GM21528 (cell line): ENCODE results near the gene RORC.
"Not testable (repeated sequence)": the region's sequence is repeated elsewhere in the genome, so short reads cannot be mapped to it uniquely, and the experiment has no call there.

ENCODE experiments used
- ATAC-seq: cut with Tn5 transposase; IDR thresholded peaks from one replicate; pipeline ENCODE4 v1.9.1; 2021; ENCODE audit warnings: mild to moderate bottlenecking, moderate library complexity; ENCODE audit not compliant: unreplicated experiment, low FRiP score

The RORC gene

DNA sequence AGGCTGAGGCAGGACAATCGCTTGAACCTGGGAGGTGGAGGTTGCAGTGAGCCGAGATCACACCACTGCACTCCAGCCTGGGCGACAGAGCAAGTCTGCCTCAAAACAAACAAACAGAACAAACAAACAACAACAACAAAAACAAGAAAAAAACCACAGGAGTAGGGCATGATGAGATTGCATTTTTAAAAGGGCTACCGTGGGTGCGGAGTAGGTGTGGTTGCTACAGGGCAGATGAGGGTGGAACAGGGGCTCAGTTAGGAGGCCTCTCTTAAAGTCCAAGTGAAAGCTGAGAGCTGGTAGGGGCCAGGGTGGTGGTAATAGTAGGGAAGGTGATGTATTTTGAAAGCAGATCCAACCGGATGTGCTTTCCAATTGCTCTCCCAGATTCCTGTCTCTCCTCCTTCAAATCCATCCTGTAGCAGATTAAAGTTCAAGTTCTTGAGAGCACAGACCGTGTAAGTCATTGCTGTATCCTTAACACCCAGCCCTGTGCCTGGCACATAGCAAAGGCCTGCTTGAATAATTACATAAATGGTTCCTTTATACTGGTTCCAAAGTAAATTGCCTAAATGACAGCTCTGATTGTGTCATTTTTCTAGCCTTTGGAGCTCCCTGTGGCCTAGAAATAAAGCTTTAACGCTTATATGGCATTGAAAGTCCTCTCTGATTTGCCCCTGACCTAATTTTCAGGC lies 22.2 kb downstream of the RORC start:
- no peak for ATAC-seq

DNA sequence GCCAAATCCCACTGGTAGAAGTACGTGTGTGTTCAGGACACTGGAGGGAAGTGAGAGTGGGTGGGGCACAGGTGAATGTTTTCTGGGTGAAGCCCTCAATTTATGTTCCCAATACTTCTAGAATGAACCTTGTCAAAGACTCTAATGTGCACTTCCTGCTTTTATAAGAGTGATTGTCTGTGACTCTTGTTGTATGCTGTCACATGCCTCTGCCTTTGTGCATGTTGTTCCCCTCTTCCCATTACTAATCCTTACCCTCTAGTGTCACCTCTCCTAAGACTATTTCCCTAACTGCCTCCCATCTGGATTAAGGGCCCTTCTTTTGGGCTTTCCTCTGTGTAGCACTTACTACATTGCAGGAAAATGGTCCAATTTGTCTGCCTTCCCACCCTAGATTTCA lies 23.8 kb downstream of the RORC start:
- ATAC-seq: no peak

DNA sequence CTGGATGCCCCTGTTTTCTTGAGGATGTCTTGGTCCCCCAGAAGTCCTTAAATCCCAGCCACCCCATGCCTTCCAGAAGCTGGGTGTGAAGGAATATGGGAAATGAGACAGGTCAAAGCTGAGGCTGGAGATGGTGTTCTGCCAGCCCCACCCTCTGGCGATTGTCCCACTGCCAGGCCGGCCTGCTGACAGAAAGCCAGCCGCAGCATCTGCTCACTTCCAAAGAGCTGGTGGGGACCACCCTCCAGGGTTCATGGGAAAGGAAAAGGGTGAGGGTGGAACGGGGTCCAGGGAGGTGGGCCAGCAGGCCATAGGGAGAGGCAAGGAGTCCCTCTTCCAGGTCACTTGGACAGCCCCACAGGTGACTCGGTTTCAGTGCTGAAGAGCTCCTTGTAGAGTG lies 24.5 kb downstream of the RORC start:
- ATAC-seq: no peak

GRCh38 chr1:151806170-151806569 lies 25.4 kb downstream of the RORC start:
- no peak for ATAC-seq

DNA sequence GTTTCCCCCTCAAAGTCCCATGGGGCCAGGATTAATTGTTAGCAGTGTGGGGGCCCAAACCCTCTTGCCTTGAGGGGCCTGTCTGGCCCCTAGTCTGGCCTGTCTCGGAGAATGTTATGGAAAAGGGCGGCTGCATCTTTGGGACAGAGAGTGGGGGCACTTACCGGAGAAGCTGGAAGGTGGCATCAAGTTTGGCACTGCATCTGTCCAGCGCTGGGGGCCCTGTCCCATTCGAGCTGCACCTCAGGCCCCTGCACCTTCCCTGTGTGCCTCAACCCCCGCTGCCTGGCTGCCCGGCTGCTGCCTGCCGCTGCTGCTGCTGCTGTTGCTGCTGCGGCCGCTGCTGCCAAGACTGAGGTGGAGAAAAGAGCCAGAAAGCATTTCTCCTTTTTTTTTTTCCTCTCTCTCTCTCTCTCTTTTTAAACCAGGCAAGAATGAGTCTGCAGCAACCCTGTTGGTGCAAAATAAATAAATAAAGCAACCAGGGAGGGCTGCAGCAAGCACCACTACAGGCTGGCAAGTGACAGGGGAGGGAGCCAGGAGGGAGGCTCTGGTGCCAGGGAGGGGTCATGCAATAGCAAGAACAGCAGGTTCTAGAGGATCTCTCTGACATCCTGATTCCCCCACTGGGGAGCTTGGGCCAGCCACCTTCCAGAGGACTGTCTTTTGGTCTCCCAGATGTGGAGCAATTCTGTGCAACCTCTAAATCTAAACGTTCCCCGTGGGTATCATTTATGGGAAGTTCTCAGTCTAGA lies 26.4 kb downstream of the RORC start, which contains the start of gene LINGO4:
LINGO4 (minus strand) TSS at position 354 of the 755 bp plus-strand sequence. CDS start 2,715 bp downstream, outside the sequence.
- ATAC-seq: no peak

DNA sequence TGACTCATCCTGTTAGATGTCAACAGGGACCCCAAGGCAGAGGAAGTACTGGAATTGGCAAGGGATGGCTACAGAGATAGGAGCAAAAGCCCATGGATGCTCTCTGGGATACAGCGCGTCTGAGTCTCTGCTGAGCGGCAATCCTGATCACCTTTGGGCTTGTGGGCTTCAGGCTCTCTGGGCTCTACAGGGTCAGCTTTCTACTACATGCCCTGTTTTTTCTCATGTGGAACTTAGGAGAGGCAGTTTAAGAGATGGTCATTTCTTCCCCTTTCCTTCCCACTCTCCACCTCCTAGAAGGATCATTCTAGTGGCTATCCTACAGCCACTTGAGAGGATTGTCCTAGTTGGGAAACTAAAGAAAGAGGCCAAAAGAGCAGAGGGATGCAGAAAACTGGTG lies 27.7 kb downstream of the RORC start:
- ATAC-seq: no peak

DNA sequence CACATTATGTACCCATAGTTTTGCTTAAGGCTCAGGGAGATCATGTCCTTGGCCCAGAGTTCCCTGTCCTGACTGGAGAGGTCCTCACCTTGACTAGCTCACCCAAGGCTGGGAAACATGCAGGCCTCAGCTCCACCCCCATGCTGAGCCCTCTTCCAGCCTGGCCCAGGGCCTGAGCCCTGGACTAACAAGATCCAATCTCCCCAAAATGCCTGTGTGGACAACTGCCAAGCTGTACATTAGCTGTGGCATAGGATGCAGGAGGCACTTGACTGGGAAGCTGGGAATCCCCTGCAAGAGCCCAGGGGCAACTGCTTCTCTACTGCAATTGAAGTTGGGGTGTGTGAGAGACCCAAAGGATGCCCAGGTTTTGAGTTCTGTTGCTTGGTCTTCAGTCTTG lies 28.4 kb downstream of the RORC start:
- no peak for ATAC-seq

- ATAC-seq: no peak
Measured at GRCh38 chr1:151802372-151802771, 29.2 kb downstream of the RORC start.

DNA sequence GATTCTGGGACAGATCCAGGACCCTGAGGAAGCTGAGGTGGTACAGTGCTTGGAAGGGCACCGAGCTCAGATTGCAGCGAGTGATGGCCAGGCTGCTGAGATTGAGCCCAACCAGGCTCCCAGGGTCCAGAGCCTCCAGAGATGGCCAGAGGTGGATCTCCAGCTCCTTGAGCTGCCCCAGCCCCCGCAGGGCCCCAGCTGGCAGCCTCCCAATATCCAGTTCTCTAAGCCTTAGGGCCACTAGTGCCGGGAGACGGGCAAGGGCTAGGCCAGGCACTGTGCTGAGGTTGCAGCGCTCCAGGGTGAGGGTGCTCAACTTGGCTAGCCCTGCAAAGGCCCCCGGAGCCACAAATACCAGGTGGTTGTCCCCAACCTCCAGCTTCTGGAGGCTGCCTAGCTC lies 29.8 kb downstream of the RORC start:
- no peak for ATAC-seq

GRCh38 chr1:151801310-151801820 lies 30.2 kb downstream of the RORC start:
- ATAC-seq: no peak

DNA sequence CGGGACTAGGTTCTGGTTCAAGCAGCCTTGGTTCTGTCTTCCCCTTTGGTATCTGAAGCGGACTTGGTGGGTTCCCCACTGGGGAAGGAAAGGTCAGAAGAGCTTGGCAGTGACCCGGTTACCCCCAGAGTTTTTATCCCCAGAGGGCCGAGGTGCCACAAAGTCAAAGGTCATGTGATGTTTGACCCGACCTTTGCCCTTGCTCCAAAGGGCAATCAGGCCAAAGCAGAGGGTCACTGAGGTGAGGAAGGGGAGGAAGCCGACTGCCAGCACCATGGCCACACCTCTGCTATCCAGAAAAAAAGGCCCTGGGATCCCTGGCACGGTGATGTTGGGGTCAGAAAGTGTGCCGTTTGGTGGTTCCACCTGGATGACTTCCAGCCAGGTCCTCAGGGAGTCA lies 30.8 kb downstream of the RORC start:
- no peak for ATAC-seq

GRCh38 chr1:151799179-151800022 lies 32.2 kb downstream of the RORC start:
- no peak for ATAC-seq

DNA sequence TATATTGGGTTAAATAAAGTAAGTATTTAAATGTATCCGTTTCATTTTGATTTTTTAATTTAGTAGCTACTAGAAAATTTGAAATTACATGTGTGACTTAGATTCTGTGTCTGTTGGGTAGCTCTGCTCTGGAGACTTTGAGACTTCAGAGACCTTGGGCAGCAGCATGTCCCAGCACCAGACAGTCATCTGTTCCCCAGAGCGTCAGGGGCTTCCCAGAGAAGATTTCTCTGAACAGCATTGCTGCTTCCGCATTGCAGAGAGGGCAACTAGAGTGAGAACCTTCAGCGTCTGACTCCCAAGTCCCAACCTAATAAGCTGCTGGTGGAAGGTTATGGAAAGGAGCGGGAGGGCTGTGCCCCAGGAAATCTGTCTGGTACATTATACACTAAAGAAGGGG lies 33.0 kb downstream of the RORC start:
- ATAC-seq: no peak

DNA sequence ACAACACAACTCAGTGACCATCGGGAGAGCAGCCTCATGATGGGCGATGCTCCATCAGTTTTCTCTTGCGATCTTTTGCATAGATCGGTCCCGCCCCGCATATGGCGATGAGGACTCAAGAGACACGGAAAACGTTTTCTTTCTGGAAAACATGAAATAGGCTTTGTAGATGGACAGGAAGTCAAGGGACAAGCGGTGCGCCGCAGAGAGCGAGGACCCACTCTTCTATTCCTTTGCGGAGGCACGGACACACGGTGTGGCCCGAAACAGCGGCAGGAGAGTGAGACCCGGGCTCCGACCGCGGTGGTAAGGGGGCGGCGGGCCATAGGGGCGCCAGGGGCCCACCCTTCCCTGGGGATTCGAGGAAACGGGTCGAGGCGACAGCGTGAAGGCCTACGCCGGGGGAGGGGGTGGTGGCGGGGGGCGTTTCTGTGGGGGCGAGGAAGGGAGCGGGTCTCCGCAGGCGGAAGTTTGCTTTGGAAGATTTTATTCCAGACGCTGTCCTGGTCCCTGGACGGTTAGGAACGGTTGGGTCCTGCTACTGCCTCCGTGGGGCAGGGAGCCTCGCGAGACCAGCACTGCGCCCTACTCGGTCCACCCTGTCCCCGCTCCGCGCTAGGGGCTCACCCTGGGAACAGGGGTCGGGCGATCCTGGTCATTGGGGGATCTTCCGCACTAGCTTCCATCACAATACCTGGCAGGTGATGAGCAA lies 40.5 kb downstream of the RORC start:
- peak; percentile 10 for ATAC-seq

DNA sequence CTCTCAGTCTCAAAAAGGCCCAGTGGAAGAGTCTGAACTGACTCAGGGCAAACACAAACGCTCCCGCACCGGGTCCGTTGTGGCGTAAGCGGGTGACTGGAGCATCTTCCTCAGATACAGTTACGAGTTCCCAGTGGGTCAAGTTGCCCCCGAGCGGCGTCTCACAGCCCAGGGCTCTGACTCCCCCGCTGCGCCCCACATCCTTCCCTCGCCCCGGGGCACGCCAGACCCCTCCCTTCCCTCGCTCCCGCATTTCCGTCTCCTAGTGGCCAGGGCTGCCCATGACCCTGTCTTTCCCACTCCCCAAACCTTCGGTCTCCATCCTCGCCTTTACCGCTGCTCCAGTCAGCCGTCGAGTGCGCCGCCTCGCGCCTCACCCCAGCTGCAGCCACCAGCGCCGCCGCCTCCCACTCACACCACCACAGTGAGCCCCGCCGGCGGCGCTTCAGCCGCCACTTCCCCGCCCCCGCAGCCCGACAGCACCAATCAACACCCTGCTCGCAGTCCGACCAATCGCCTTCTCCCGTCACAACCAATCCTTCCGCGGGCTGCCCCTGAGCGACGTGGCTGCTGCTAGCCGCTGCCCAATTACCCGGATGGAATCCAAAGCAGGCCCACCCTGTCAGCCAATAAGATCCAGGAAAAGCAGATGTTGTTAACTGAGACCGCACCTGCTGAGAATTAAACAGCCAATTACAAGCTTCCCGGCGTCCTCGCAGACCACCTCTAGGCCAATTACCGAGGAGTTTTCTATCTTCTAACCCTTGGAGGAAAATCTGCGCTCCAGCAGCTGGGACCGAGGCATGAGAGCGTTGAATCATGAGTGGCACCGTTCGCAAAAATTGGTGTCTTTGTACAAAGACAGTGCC lies 41.3 kb downstream of the RORC start, which contains the start of gene TDRKH:
TDRKH (minus strand) TSS at position 430 of the 869 bp plus-strand sequence. CDS start 7,478 bp downstream, outside the sequence.
- peak; percentile 96 for ATAC-seq

GRCh38 chr1:151787689-151788088 lies 43.9 kb downstream of the RORC start:
- no peak for ATAC-seq

- no peak for ATAC-seq
Measured at GRCh38 chr1:151783796-151784195, 47.8 kb downstream of the RORC start.

DNA sequence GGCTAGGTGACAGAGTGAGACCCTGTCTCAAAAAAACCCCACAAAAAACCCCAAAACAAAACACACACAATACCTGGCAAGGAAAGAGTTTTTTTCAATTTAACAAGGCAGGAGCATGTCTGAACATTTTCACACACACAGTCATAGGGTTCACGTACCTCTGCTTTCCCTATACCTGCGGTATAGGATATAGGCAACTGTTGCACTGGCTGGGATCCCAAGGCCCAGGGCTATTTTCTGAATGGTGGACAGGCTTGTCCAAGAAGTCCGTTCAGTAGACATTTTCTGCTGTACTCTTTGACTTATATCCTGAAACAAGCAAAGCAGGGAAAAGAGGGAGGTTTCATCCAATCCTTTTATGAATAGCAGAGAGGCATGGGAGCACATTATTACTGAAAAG lies 48.9 kb downstream of the RORC start:
- no peak for ATAC-seq

DNA sequence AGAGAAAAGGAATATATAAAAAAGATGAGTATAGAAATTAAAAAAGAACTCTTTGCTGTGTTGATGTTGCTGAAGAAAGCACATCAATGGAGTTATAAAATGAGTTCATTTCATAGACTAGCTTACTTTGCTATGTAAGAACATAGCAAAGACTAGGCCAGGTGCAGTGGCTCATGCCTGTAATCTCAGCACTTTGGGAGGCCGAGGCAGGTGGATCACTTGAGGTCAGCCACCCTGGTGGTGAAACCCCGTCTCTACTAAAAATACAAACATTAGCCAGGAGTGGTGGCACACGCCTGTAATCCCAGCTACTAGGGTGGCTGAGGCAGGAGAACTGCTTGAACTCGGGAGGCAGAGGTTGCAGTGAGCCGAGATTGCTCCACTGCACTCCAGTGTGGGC lies 49.6 kb downstream of the RORC start:
- ATAC-seq: not testable (repeated sequence)
